BJ (cell line): ENCODE measurements around the gene DDX31. TPM values are rescaled to one million over a fixed set of nuclear protein-coding genes. Genes with fewer than 3 reads are reported as not detected.

Source experiments
- CTCF ChIA-PET: fragments of 350-600 bp; formaldehyde crosslinking; extraction: SDS; loops from one replicate; lab custom pipeline; 2021; ENCODE audit warnings: antibody characterized with exemption, inconsistent platforms; lab: Yijun Ruan, JAX
- POLR2A ChIA-PET: fragments of 300-600 bp; sonication (Branson Sonifier 250); formaldehyde crosslinking; extraction: SDS; loops from one replicate; lab custom pipeline; 2021; ENCODE audit warnings: antibody characterized with exemption; lab: Charles Lee
- DNase-seq: peaks from one replicate; pipeline ENCODE4 v3.0.0-alpha.2; 2011; ENCODE audit warnings: low read depth
- H3K27me3 ChIP-seq: 2 replicates; pipeline ENCODE4 v1.6.0; 2011; ENCODE audit warnings: low read length; ENCODE audit not compliant: control insufficient read depth, insufficient read depth
- H3K36me3 ChIP-seq: 2 replicates; pipeline ENCODE4 v1.5.1; 2011; ENCODE audit warnings: low read length; ENCODE audit not compliant: control insufficient read depth, insufficient read depth
- H3K4me3 ChIP-seq: 2 replicates; pipeline ENCODE4 v1.5.1; 2011; ENCODE audit warnings: low read depth, mild to moderate bottlenecking, control low read depth, low read length
- CTCF ChIP-seq: IDR thresholded peaks from 2 replicates; pipeline ENCODE4 v1.5.1; 2011; ENCODE audit warnings: low read depth, mild to moderate bottlenecking, control low read depth, inconsistent platforms, low read length, moderate library complexity; ENCODE audit not compliant: insufficient read depth
- polyA plus RNA-seq: library from polyadenylated mRNA; depleted of rRNA; stranded (reverse); fragments of >200 nt; gene quantifications from 2 replicates; pipeline ENCODE4 v1.2.3, GENCODE V29; 2011

The DDX31 gene
- polyA plus RNA-seq, 1 experiment, result 12.3 TPM

DNA sequence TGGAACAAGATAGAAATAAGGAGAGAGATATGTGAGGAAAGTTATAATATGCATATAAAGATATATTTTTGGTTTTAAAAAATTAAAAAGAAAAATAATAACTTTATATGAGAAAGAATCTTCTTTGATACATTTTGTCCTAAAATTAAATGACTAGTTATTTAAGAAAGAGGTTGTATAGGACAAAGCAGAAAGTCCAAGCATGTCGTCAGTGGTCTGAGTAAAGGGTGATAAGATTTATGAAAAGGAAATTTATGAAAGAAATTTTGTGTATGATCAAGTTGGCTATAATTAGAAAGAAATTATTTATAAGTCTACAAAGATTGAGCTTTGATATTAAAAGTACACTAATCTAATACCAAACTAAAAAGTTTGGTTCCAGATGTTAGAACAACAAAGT, 32.5 kb upstream of the DDX31 start:
- no peak for TF ChIP-seq CTCF
- ChIA-PET CTCF (no interaction called here), POLR2A (no interaction called here)

DNA sequence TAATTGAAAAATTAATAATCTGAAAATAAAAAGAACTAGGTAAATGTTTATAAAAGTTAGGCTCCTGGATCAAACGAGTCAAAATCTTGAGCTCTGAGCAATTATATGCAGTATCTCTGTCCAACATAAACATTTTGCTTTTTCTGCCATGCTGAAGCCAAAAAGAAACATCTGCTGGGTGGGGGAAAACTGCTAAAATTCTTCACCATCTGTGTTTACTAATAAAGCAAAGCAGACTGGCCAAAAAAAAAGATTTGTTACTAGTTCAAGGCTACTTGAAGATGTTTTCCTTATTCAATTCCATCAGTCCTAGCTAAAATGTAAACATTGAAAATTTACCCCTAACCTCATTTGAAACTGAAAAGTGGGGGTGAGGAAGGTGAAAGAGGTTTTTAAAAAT, 30.2 kb upstream of the DDX31 start:
- CTCF ChIA-PET, result no interaction called here
- no peak for DNase-seq
- POLR2A ChIA-PET, result no interaction called here

More for the DNA sequence above, 32.5 kb upstream of the DDX31 start:
- Histone ChIP-seq H3K36me3 (no peaks in the 10 kb centered on the region), H3K27me3 (no peaks in the 10 kb centered on the region), H3K4me3 (no peak overlapping the region)
- DNase-seq, result no peak

DNA sequence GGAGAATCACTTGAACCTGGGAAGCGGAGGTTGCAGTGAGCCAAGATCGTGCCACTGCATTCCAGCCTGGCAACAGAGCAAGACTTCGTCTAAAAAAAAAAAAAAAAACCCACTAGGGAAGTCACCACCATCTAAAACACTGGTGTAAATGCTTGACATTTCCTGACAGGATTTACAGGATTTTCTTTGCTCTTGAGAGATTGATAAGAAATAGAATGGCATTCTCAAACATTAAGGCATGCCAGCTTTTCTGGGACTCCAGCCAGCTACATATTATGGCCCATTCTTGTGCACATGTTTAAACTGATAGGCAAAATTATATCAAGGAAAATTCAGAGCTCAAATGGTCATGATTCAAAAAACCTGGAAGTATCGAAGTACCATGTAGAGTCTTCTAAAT, 29.2 kb upstream of the DDX31 start:
- POLR2A ChIA-PET, result no interaction called here
- no peak for TF ChIP-seq CTCF
- CTCF ChIA-PET, result interaction anchor here (1.2 kb wide), 1 partner anchor 19 kb away, joined by 3 read pairs; no protein-coding TSS in a partner anchor
- no peaks in the 10 kb centered on the region for H3K27me3 ChIP-seq
- no peak overlapping the region for H3K4me3 ChIP-seq
- no peak for DNase-seq
- no peaks in the 10 kb centered on the region for H3K36me3 ChIP-seq

More for the DNA sequence above, 30.2 kb upstream of the DDX31 start:
- H3K27me3 ChIP-seq, result no peaks in the 10 kb centered on the region
- no peak for TF ChIP-seq CTCF
- no peaks in the 10 kb centered on the region for H3K36me3 ChIP-seq
- no peak overlapping the region for H3K4me3 ChIP-seq

DNA sequence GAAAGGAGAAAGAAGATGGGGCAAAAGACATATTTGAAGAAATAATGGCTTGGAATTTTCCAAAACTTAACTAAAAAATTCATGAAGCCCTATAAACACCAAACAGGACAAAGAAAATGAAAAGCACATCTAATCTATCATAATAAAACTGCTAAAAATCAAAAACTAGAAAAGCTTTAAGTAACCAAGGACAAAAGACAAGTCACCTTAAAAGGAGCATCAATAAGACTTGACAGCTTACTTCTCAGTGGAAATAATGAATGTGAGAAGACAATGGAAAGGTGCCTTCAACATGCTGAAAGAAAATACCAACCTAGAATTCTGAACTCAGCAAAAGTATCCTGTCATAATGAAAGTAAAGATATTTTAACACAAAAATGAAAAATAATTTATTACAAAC, 27.4 kb upstream of the DDX31 start:
- ChIA-PET CTCF (no interaction called here), POLR2A (no interaction called here)
- no peak for TF ChIP-seq CTCF
- Histone ChIP-seq H3K27me3 (no peaks in the 10 kb centered on the region), H3K36me3 (peaks cover 1% of the 10 kb centered on the region; the same call in 1 of the 2 replicates), H3K4me3 (no peak overlapping the region)
- no peak for DNase-seq

DNA sequence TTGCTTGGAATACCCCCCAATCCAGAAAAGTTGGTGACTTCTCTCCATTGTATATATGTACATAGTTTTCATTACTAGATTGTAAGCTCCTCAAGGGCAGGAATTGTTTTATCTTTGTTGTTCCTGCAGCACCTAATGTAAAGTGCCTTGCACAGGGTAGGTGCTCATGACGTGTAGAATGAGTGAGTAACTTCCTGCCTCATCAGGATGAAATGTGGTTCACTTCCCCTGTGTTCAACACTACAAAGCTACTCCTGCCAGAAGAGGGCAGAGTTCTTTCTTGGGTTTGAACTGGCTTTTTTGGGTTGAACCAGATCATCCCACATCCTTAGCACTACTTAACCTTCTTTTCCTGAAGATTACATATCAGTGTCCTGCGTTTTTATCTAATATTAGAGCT, 24.4 kb upstream of the DDX31 start:
- TF ChIP-seq CTCF, result no peak
- no peak for DNase-seq
- ChIA-PET CTCF (interaction anchor here (1.3 kb wide), 1 partner anchor 12 kb away, joined by 4 read pairs; no protein-coding TSS in a partner anchor), POLR2A (no interaction called here)
- H3K27me3 ChIP-seq, result no peaks in the 10 kb centered on the region
- peaks cover 4% of the 10 kb centered on the region for H3K36me3 ChIP-seq
- no peak overlapping the region for H3K4me3 ChIP-seq
